HG02763 (cell line): ENCODE results near the gene LIPG.
"Not testable (repeated sequence)": the region's sequence is repeated elsewhere in the genome, so short reads cannot be mapped to it uniquely, and the experiment has no call there.

ENCODE experiments used
- ATAC-seq: cut with Tn5 transposase; IDR thresholded peaks from one replicate; pipeline ENCODE4 v1.9.1; 2021; ENCODE audit warnings: mild to moderate bottlenecking, moderate library complexity; ENCODE audit not compliant: unreplicated experiment

The LIPG gene

DNA sequence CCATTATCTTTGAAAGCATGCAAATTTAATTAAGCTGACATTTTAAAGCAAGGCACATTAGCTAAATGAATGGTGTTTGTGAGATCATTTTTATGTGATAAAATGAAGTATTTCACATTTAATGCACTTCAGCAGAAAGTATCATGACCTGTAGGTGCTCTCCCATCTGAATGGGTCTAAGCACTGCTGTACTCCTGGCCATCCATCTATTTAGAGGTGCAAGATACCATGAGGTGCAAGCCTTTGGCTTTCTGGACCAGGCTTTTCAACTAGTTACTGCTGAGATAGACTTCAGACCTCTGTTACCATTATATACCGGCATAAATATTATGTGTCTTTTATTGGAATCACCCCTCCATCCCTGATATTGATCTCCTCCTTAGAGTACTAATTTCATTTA, 15.6 kb upstream of the LIPG start:
- no peak for ATAC-seq

DNA sequence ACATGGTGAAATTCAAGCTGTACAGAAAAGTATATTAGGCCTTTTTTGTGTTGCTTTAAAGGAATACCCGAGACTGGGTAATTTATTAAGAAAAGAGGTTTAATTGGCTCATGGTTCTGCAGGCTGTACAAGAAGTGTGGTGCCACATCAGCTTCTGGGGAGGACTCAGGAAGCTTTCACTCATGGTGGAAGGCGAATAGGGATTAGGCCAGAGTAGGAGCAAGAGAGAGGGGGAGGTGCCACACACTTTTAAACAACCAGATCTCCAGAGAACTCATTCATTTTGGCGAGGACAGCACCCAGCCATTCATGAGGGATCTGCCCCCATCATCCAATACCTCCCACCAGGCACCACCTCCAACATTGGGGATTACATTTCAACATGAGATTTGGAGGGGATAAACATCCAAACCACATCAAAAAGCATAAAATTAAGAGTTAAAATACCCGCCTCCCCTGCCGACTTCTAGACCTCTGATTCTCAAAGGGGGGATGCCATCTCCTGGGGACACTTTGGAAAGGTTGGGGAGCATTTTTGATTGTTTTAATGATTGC, 15.1 kb upstream of the LIPG start:
- no peak for ATAC-seq

GRCh38 chr18:49547701-49548100, 14.2 kb upstream of the LIPG start:
- no peak for ATAC-seq

DNA sequence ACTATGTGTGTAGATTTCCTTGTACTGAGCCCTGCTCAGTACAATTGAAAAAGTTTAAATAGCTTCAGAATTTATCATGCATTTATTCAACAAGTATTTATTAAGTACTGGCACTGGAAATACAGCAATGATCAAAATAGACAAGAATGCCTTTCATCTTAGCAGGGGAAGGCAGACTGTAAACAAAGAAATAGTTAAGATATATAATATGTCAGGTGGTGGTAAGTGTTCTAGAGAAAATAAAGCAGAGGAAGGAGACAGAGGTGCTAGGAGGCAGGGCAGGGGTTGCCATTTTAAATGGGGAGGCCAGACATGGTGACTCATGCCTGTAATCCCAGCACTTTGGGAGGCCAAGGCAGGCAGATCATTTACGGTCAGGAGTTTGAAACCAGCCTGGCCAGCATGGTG, 13.6 kb upstream of the LIPG start:
- no peak for ATAC-seq

DNA sequence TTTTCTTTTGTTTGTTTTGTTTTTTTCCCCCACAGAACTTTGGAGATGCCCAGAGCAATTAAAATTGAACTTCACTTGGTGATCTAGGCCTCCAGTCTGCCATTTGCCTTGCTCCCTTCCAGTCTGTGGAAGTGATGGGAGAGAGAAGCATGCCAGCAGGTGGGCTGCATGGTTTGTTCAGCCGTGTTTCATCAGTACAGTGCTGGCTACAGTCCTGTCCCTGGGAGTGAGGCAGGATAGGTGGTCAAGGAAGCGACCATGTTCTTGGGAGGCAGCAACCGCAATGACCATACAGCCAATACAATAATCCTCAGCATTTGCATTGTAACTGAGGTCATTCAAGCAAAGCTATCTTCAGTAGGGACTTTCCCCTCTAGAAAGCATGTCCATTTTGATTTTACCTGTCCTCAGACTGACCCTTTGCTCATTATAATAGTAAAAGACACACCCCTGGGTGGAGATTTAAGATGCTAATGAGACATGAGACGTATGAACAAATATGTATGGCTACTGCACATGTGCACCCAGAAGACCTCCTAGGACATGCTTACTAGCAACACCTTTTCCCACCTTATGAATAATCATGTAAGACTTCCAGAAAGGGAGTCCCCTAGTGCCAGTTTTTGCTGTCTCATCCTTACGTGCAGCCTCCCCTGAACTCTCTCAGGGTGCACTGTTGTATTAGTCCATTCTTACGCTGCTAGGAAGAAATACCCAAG, 11.1 kb upstream of the LIPG start:
- no peak for ATAC-seq

- ATAC-seq, result no peak
Measured at GRCh38 chr18:49553003-49553402, 8.9 kb upstream of the LIPG start.

GRCh38 chr18:49555641-49556040, 6.2 kb upstream of the LIPG start:
- no peak for ATAC-seq

DNA sequence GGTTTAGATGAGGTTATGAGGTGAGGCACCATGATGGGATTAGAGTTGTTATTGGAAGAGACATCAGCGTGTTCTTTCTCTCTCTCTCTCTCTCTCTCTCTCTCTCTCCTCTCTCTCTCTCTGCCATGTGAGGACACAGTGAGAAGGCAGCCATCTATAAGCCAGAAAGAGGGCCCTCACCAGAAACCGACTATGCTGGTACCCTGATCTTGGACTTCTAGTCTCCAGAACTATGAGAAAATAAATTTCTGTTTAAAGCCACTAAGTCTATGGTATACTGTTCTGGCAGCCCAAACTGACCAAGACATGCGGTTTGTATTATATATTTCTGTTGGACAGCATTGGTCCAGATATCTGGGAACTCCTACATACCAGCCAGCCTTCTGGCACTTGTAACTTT, 3.5 kb upstream of the LIPG start:
- ATAC-seq, result no peak

DNA sequence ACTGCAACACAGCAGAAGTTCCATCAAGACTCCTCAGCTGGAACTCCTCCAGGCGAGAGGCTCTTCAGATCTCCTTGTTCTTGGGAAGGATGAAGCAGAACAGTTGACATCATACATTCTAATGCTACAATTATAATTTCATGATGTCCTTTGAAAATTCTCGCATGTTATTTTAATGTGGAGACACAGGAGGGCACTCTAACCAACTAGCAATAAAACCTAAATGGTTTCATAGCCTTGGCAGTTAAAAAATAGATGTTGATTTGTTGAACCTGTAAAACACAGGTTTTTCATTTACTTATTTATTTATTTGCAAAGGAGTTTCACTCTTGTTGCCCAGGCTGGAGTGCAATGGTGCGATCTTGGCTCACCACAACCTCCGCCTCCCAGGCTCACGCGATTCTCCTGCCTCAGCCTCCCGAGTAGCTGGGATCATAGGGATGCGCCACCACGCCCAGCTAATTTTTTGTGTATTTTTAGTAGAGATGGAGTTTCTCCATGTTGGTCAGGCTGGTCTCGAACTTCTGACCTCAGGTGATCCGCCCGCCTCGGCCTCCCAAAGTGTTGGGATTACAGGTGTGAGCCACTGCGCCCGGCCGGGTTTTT, 2.4 kb upstream of the LIPG start:
- not testable (repeated sequence) for ATAC-seq

DNA sequence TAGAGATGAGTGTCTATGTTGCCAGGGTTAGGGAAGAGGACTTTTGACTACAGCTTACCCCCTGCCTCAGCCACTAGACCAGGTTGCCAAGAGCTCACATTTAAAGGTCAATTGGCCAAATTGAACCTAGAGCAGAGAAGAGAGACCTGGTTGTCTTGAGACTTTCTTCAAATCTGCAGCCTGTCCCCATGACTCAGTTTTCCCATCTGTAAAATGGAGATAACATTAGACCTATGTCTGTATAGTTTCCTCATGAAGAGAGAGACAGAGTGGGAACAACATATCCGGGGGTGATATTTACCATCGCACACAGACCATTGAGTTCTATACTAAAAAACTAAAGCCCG, 1.6 kb upstream of the LIPG start:
- no peak for ATAC-seq

DNA sequence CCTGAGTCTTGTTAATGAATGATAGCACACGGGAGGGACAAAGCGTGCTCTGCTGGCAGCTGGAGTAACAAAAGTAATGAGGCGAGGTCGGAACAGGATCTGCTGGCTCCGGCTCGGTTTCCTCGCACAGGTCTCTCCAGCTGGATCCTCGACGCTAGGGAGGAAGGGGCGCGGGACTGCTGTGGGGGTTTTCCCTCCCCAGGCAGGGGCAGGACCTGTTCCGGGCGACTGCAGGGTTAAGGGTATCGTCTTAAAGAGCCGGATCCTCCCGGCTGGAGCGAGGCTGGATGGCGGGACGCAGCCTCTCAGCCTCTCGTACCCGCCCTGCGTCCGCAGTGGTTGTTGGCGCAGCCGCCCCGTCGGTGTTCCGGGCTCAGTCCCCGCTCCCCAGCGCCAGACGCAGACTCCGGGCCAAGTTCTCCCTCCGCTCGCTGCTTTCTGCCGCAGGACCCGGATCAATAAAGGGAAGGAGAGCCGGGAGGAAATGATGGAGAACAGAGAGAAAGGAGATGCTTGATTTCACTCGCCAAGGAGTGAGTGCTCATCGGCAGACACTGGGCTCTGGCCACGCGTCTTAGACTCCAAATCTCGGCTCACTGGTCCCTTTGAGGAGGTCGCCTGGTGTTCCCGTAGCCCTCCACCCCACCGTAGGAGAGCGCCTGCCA, 1.1 kb upstream of the LIPG start:
- no peak for ATAC-seq

DNA sequence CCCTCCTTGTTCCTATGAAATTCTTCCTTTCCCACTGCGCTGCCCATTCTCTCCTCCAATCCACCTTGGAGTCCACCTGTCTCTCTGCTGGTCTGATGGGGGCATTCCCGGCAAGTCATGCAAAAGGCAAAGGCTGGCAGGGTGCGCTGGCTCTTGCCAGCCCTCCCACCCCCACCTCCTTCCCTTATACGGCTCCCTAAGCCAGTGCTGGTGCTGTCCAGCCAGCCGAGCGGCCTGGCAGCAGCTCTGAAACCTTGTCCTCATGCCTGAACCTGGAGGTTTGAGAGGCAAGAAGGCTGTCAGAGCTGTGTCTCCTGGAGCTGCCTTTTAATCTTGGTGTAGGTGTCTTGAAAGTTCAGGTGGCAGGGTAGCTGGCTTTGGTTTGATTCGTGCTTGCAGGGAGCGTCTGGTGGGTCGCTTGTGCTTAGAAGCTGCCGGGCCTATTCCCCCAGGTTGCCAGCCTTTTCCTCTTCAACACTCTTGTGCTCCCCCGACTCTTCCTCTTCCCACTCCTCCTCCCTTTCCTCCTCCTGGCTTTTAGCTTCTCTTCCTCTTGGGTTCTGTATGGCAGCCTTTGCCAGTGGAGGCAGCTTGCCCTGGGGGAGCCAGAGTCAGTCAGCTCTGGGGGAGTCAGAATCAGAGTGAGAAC, 748 bp downstream of the LIPG start:
- no peak for ATAC-seq

DNA sequence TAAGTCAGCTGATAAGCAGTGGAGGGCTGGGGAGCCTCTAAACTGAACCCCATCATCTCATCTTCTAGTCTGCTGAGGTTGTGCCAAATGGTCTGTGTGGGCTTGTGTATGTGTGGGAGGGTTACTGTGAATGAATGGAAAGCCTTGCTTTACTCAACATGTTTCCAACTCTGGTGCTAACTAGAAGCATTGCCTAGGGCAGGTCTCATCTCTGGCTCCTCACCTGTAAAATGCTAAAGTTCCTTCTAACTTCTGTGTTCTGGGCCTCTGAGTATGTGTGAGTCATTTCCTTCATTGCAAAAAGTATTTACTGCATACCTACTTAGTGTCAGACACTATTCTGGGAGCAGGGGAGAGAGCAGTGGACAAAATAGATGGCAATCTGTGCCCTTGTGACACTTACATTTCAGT, 1.3 kb downstream of the LIPG start:
- ATAC-seq, result no peak

GRCh38 chr18:49563701-49564517, 2.1 kb downstream of the LIPG start:
- no peak for ATAC-seq

- no peak for ATAC-seq
Measured at GRCh38 chr18:49564518-49564834, 2.6 kb downstream of the LIPG start.

GRCh38 chr18:49565101-49565500, 3.2 kb downstream of the LIPG start:
- no peak for ATAC-seq

- ATAC-seq, result no peak
Measured at GRCh38 chr18:49565612-49566011, 3.8 kb downstream of the LIPG start.

DNA sequence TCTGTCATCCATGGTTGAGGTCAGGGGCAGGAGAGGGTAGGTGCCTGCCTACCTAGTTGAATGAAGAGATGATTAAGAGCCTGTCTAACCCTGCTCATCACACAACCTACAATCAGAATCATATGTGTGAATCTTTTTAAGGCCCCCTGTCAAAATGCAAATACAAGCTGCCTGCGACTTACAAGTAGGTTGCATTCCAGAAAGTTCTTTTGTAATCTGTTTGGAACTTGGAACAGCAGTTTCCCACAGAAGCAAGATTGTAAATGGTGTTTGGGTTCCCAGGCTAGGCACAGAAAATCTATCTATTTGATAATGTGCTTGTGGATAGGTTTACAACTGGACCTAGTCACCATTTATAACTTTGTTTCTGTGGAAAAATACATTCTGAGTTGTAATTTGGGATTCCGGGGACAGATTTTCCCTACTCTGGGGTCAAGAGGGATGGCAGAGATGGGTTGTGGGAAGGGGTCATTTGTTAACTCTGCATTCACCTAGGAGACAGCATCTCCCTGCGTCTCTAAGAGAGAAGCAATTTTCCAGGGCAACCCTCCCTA, 4.4 kb downstream of the LIPG start:
- no peak for ATAC-seq

DNA sequence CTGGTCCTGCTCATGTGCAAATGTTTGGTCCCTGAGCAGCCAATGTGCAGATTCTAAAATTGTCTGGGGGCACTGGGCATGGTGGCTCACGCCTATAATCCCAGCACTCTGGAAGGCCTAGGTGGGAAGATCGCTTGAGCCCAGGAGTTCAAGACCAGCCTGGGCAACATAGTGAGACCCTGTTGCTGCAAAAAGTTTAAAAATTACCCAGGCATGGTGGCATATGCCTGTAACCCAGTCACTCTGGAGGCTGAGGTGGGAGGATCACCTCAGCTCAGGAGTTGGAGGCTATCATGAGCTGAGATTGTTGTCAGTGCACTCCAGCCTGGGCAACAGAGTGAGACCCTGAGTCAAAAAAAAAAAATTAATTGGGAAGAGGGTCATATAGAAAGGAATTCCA, 5.1 kb downstream of the LIPG start:
- no peak for ATAC-seq

- ATAC-seq, result no peak
Measured at GRCh38 chr18:49569724-49570123, 7.9 kb downstream of the LIPG start.

- ATAC-seq, result no peak
Measured at GRCh38 chr18:49570836-49571235, 9.0 kb downstream of the LIPG start.
